Measurements from ENCODE around the gene FANCM.

Gene FANCM, protein sequence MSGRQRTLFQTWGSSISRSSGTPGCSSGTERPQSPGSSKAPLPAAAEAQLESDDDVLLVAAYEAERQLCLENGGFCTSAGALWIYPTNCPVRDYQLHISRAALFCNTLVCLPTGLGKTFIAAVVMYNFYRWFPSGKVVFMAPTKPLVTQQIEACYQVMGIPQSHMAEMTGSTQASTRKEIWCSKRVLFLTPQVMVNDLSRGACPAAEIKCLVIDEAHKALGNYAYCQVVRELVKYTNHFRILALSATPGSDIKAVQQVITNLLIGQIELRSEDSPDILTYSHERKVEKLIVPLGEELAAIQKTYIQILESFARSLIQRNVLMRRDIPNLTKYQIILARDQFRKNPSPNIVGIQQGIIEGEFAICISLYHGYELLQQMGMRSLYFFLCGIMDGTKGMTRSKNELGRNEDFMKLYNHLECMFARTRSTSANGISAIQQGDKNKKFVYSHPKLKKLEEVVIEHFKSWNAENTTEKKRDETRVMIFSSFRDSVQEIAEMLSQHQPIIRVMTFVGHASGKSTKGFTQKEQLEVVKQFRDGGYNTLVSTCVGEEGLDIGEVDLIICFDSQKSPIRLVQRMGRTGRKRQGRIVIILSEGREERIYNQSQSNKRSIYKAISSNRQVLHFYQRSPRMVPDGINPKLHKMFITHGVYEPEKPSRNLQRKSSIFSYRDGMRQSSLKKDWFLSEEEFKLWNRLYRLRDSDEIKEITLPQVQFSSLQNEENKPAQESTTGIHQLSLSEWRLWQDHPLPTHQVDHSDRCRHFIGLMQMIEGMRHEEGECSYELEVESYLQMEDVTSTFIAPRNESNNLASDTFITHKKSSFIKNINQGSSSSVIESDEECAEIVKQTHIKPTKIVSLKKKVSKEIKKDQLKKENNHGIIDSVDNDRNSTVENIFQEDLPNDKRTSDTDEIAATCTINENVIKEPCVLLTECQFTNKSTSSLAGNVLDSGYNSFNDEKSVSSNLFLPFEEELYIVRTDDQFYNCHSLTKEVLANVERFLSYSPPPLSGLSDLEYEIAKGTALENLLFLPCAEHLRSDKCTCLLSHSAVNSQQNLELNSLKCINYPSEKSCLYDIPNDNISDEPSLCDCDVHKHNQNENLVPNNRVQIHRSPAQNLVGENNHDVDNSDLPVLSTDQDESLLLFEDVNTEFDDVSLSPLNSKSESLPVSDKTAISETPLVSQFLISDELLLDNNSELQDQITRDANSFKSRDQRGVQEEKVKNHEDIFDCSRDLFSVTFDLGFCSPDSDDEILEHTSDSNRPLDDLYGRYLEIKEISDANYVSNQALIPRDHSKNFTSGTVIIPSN (N-terminal part only)
- total RNA-seq: 5.9 to 28.8 (median 13.2) reads per million in 17 experiments

DNA sequence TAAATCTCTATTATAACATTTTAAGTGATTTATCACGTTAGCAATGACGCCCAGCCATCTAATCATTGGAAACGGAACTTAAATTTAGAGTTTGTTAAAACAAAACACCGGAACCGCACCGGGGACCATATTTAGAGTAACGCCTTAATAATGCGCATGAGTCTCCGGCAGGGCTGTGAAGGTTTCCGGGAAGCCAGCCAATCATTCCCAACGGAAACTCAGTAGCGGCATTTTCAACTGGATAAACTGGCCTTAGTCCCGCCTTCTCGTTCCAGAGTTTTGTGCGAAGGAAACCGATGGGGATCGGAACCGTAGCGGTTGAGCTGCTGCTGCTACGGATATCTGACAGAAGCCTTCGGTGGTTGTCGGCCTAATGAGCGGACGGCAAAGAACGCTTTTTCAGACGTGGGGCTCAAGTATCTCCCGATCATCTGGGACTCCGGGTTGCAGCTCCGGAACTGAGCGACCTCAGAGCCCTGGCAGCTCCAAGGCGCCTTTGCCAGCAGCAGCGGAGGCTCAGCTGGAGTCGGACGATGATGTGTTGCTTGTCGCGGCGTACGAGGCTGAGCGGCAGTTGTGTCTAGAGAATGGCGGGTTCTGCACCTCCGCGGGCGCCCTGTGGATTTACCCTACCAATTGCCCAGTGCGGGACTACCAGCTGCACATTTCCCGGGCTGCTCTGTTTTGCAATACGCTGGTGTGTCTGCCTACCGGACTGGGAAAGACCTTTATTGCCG is at the start of gene FANCM:
TSS of gene FANCM (plus strand) at position 272 of the 737 bp plus-strand sequence. CDS start at position 374, 102 bp downstream.
- DNase-seq: peak; percentile 95 to 98 (median 98)

GRCh38 chr14:45089813-45090212 is 45.9 kb upstream of the FANCM start:
- peak in 2 of 4 experiments; percentile 20 to 22 for DNase-seq

DNA sequence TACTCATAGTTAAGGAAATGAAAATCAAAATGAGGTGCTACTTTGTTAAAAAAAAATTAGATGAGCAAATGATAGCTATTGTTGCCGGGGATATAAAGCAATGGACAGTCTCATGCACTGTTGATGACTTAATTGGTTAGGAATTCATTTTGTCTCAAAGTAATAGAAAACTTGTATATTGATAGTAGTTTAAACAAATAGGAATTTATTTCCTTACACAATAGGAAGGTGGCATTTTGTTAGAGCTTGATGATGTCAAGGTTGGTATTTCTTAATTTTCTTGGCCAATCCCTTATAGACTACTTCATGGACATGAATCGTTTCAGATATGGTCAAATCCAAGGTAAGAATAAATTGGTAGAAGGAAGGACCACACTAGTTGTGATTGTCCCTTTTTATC is 44.0 kb upstream of the FANCM start:
- peak in 1 of 4 experiments; percentile 3 for DNase-seq

DNA sequence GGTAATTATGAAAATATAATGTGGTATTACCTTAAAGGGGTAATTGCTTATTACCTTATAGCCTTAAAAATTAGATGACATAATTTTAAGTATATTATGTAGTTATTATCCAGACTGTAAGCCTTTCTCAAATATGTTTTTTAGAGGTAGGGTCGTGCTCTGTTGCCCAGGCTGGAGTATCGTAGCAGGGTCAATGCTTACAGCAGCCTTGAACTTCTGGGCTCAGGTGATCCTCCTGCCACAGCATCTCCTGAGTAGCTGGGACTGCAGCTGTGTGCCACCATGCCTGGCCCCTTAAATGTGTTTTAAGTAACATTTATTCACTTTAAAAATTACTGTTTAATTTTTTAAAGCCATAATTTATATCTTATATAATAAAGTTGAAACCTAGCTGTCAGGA is 41.5 kb upstream of the FANCM start:
- no peak for DNase-seq

GRCh38 chr14:45095143-45095542 is 40.6 kb upstream of the FANCM start:
- no peak for DNase-seq

- no peak for DNase-seq
Observed at GRCh38 chr14:45096218-45096617, 39.5 kb upstream of the FANCM start.

DNA sequence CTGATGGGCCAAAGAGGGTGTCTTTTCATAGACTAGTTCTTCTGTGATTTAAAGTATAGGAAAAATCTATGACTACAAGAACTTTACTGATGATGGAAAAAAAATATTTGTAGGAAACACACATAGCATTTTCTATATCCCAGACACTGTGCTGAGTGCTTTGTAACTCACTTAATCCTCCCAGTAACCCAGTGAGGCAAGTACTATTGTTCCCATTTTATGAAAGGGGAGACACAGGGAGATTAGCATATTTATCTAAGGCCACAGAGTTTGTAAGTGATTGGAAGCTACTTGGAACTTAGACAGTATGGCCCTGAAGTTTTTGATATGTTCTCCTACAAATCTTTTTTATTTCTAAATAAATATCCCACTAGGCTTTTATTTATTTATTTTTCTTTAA is 31.9 kb upstream of the FANCM start:
- DNase-seq: no peak

DNA sequence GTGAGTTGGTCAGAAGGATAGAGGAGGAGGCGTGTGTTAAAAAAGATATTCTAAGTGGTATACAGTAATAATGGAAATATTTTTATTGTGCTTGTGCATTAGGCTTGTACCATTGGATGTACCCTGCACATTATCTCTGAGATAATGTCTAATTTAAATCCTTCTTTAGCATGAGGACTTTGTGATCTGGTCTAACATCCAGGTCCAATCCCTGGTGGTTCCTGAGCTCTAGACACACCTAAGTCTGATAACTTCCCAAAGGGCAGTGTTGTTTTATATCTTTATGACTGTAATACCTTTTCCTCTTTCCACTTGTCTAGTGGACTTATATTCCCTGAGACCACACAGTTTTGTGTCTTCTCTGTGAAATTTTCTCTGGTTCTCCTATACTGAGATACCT is 31.2 kb upstream of the FANCM start:
- no peak for DNase-seq

DNA sequence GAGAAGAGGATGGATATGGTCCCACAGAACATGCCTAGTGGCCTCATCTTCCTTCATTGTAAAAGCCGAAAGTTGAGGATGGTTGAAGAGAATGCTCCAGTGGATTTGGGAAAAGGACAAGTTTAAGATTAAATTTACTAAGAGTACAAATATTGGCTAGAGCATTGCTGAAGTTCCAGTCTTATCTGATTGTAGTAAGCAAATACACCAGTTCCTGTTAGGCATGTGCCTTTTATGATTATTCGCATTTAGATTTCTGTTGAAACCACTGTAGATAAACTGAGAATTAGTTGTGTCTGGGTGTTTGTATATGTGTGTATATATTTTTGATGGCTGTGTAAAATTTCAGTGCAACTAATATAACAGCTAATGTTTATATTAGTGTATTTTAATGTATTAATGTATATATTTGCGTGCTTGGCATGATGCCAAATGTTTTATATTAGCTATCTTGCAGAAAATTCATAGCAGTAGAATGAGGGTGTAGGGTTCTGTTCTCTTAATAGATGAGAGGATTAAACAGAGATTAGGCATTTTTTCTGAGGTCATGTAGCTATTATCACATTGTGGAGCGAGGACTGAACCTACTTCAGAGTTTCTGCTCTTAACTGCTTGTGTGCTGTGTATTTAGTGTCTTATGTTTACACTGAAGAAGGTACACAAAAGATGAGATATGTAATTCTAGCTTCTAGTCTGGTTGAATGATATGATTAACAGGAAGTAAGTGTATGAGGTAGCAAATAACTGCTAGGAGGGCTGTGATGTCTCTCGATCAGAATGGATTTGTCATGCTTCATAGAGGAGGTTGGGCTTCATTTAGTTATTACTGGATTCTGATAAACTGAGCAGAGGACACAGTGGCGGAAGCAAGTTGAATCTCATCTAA is 22.6 kb upstream of the FANCM start:
- peak in 1 of 4 experiments; percentile 4 for DNase-seq

DNA sequence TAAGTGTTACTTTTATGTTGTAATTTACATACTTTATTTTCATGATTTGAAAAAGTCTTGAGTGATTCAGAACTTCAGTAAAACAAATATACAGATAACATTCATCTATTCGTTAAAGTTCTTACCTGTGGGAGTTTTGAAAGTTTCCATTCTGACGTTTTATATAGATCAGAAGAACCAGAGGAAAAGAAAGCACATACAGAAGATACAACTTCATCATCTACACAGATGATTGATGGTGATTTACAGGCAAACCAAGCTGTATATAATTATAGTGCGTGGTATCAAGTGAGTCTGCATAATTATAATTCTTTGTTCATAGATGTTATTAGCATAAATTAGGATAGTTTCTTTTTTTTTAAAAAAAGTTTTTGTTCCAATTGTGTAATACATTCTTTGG is 21.4 kb upstream of the FANCM start:
- DNase-seq: no peak

DNA sequence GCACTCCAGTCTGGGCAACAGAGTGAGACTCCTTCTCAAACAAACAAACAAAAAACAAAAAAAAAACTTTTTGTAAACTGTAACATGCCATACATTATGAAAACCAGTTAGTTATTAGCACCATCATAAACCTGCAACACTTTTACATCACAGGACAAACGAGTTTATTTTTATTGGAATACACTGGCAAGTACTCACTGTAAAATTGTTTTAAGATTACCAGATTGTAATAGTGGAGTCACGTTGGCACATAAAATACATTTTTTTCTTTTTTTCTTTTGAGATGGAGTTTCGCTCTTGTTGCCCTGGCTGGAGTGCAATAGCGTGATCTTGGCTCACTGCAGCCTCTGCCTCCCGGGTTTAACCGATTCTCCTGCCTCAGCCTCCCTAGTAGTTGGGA is 17.1 kb upstream of the FANCM start:
- no peak for DNase-seq

DNA sequence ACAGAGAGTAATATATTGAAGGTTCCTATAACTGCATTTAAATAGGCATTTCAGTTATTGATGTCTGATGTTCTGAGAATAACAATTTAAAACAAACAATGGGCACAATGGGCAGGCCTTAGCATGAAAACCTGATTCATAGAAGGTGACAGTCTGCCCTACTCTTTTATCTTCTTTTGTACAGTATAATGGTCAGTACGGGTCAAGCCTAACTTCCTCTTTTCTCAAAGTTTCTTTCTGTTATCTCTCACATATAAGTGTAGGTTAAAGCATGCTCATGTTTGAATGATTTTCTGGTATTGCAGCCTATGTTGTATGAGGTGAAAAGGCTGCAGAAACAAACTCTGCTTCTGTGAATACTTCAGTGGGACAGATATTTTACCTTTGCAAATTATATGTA is 15.6 kb upstream of the FANCM start:
- peak in 1 of 4 experiments; percentile 4 for DNase-seq

GRCh38 chr14:45123271-45123670 is 12.5 kb upstream of the FANCM start:
- DNase-seq: no peak

GRCh38 chr14:45125754-45126153 is 10.0 kb upstream of the FANCM start:
- no peak for DNase-seq

DNA sequence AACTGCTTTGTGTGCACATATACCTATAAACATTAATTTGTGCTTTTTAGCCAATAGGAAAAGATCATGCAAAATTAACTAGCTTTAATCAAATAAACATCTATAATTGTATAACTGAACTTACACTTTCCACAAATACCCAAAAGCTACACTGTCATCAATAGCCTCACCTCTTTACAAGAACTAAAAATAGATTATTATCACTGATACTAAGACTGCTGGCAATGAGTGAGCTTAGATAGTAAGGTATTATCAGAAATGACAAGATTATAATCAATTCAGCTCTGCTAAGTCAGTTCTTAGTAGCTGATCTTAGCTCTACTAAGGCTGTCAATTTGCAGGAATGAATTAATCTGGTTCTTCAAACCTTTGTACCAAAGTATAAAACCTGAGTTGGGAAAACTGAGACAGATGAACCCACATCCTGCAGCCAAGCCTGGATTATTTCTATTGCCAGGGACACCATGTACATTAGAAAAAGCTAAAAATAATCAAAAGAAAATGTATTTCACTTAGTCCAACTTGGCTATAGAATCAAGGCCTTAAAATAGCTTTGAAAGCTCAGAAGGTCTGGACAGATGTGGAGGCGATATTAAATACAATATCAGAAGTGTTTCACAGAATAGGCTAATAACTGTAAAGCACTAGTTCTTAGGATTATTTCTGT is 6.6 kb upstream of the FANCM start:
- no peak for DNase-seq

GRCh38 chr14:45133683-45134050 is 2.1 kb upstream of the FANCM start:
- DNase-seq: peak in 1 of 4 experiments; percentile 3

DNA sequence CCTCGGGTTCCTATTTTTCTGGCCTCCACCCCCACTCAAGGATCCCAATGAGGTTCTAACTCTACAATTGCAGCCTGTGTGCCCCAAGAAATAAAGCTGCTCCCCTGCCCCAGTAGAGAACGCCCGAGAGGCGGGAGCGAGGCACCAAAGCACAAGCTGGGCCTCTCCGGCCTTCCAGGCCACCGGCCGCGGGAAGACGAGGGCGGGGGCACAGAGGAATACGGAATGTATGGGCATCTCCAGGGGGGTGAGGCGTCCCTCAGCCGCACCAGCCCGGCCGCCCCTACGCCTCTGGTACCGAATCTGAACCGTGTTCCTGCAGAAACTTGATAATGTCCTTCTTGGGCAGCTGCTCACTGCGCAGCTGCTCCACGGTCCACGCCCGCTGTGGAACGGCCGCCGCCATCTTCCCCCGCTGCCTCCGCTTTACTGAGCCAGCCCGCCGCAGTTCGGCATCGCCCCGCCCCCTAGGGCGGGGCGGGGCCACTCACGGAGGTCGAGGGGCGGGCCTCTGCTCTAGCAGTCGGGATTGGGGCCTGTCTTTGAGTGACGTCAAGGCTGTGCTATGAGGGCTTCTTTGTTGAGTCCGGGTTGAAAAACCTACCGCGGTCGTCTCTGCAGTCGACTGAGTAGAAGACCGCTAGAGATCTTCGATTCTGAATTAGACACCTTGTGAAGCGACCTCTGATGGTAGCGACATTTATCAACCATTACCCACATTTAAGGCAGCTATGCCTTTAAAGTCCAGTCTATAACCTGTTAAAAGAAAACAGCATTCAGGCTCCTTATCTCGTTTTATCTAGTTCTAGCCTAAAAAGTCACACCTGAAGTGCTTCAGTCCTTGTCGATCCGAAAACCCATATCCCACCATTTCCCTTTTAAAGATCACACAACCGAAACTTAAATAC is 1.4 kb upstream of the FANCM start, which contains the start of gene FKBP3:
TSS of gene FKBP3 (minus strand) at position 431 of the 908 bp plus-strand sequence. CDS start at position 406, 25 bp downstream.
- peak; percentile 98 to 99 (median 99) for DNase-seq

DNA sequence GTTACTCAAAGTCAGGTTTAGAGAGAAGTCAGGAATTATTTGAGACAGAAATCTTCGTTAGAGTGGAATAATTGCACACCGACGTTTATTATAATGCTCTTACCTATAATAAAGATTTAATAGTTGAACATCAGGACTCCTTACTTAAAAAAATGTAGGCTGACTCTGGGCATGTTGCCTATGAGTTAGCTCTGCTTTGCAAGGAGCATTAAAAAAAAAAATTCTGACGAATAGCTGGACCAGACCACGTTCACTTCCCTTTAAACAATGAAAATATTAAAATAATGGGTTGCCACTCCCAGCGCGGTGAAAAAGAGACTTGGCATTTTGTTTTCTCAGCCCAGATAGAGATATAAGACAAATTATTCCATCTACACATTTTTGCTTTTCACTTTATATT is 574 bp upstream of the FANCM start:
- DNase-seq: peak in 3 of 4 experiments; percentile 26 to 38 (median 38)

- no peak for DNase-seq
Observed at GRCh38 chr14:45136399-45136798, 669 bp downstream of the FANCM start.

Measured in suppressor macrophage (primary cell).